Measurements from ENCODE around the gene UFL1. TPM values are rescaled to one million over a fixed set of nuclear protein-coding genes. Genes with fewer than 3 reads are reported as not detected.
A peak's percentile ranks its signal among the peaks of the same experiment; 100 is the strongest.

The UFL1 gene
- total and polyA plus RNA-seq, 12 donors, result 19.7 to 54.4 (median 32.5) TPM

- Histone ChIP-seq H3K9me3 (replicated peaks in 1 of 3) (peaks cover 0 to 11% (median 10%) of the 10 kb centered on the region in 3 donors), H3K27ac (no peak overlapping the region), H3K4me1 (replicated peaks in 1 of 2) (no peaks in the 10 kb centered on the region), H3K27me3 (no peaks in the 10 kb centered on the region), H3K36me3 (replicated peaks in 1 of 2) (no peaks in the 10 kb centered on the region), H3K4me3 (no peak overlapping the region)
- peak in 1 of 7 donors; percentile 1 for DNase-seq
- WGBS, 4 donors, result 60 to 88% (median 81%) methylated on average over 1 to 5 of the region's 5 CpGs
- TF ChIP-seq POLR2A (IDR thresholded peaks at IDR 0.05) (no peak), CTCF (IDR thresholded peaks at IDR 0.05) (no peak)
- intact Hi-C loops (cut with DNase I), result no loop called here
These were observed 21.8 kb upstream of the UFL1 start for GRCh38 chr6:96499781-96500180.

GRCh38 chr6:96502915-96503314 is 18.7 kb upstream of the UFL1 start:
- H3K36me3 ChIP-seq (replicated peaks in 1 of 2), result no peaks in the 10 kb centered on the region
- TF ChIP-seq CTCF (IDR thresholded peaks at IDR 0.05) (no peak), POLR2A (IDR thresholded peaks at IDR 0.05) (no peak)
- H3K27me3 ChIP-seq, result no peaks in the 10 kb centered on the region
- H3K4me1 ChIP-seq (replicated peaks in 1 of 2), result no peaks in the 10 kb centered on the region
- H3K9me3 ChIP-seq (replicated peaks in 1 of 3), result peaks cover 0 to 11% (median 4%) of the 10 kb centered on the region in 3 donors
- no peak for DNase-seq
- WGBS, 4 donors, result 96 to 98% (median 96%) methylated on average over 1 of the region's 1 CpG
- no peak overlapping the region for H3K27ac ChIP-seq
- no peak overlapping the region for H3K4me3 ChIP-seq
- intact Hi-C loops (cut with DNase I), result no loop called here

GRCh38 chr6:96505363-96505762 is 16.2 kb upstream of the UFL1 start:
- no peak for DNase-seq
- H3K27ac ChIP-seq, result no peak overlapping the region
- no peaks in the 10 kb centered on the region for H3K27me3 ChIP-seq
- TF ChIP-seq POLR2A (IDR thresholded peaks at IDR 0.05), result no peak
- intact Hi-C loops (cut with DNase I), result no loop called here
- H3K4me3 ChIP-seq, result no peak overlapping the region
- peaks cover 0 to 11% (median 4%) of the 10 kb centered on the region in 3 donors for H3K9me3 ChIP-seq (replicated peaks in 1 of 3)
- WGBS, 4 donors, result 78 to 92% (median 82%) methylated on average over 2 of the region's 2 CpGs
- H3K4me1 ChIP-seq (replicated peaks in 1 of 2), result no peaks in the 10 kb centered on the region
- H3K36me3 ChIP-seq (replicated peaks in 1 of 2), result no peaks in the 10 kb centered on the region

GRCh38 chr6:96509281-96509680 is 12.3 kb upstream of the UFL1 start:
- H3K36me3 ChIP-seq (replicated peaks in 1 of 2), result no peaks in the 10 kb centered on the region
- WGBS, 4 donors, result 71 to 88% (median 85%) methylated on average over 2 of the region's 2 CpGs
- no peak for DNase-seq
- TF ChIP-seq POLR2A (IDR thresholded peaks at IDR 0.05) (no peak), CTCF (IDR thresholded peaks at IDR 0.05) (no peak)
- H3K27ac ChIP-seq, result no peak overlapping the region
- intact Hi-C loops (cut with DNase I), result no loop called here
- no peaks in the 10 kb centered on the region for H3K4me1 ChIP-seq (replicated peaks in 1 of 2)
- H3K9me3 ChIP-seq (replicated peaks in 1 of 3), result no peaks in the 10 kb centered on the region
- H3K27me3 ChIP-seq, result no peaks in the 10 kb centered on the region
- no peak overlapping the region for H3K4me3 ChIP-seq

Data from adrenal gland (tissue), 12 donors.